T1000 (cell line): ENCODE data around the gene ATF5.

Source experiments
- DNase-seq: peaks from one replicate; lab custom pipeline; 2025; ENCODE audit warnings: mixed read lengths; lab: John Stamatoyannopoulos, UW

Gene ATF5

DNA sequence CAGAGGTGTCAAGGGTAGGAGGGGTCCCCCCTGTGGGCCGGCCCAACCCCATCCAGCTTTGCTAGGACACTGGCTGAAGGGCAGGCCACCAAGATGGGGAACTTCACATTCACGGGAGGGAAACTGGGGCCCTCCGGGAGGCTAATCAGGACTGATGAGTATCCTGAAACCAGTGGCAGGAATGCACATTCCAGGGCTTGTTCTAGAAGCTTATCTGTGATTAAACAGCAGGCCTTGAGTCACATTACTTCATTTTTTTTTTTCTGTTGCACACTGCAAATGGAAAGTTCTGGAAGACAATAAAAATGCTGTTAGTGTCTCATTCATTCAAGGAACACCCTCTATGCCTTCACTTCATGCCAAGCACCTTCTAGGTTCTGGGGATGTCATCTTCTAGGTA is 47.5 kb downstream of the ATF5 start:
- no peak for DNase-seq

- DNase-seq: no peak
Measured at GRCh38 chr19:49977076-49977475, 48.1 kb downstream of the ATF5 start.

DNA sequence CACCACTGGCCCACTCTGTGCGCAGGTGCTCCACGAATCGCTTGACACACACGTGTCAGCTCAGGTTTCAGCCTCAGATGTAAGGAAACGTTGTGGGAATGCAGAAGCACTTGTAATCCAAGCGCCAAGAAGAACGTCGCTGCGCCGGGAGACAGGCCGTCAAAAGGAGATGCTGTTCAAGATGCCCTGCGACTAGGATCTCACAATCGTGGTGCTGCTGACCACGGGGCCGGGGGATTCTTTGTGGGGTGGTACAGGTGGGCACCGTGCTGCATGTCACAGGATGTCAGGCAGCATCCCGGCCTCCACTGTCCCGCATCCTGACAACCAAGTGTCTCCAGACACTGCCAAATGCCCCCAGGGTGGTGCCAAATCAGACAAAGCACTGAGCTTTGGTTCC is 48.9 kb downstream of the ATF5 start:
- no peak for DNase-seq

- no peak for DNase-seq
Measured at GRCh38 chr19:49978324-49978723, 49.3 kb downstream of the ATF5 start.

DNA sequence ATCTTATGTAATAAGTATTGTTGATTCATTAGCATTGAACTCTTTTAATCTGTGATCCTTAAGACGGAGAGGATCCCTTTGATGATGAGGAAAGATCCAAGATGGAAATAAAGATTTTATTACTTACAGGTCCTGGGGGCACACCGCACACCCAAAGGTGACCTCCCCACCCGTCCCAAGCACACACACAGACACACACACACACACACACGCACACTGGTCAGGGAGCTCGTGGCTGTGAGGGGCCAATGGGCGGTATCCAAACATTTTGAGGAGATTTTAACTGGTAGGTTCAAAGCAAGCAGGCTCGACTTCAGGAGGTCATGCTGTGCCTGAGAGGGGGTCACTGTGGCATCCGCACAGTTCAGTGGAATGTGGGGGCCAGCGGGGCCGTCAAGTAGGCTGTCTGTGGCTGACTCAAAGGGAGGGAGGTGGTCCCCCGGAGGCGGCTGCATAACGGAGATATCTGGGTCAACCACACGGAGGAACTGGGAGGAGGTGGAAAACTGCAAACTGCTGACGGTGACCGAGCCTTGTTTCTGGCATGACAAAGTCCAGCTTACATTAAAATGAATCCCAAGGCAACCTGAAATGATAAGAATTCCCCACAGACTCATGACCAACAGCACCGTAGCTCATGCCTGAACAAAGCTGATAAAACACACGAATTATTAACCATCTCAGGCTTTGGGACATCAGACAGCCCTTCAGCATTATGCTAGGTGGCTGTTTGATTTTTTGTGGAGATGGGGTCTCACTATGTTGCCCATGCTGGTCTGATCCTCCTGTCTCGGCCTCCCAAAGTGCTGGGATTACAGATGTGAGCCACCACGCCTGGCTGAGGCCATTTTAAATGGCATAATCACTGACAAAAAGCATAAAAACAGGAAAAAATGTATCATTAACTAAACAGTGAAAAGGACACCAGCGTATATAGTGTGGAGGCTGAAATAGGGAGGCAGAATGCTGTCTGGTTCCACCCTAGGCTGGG is 52.9 kb downstream of the ATF5 start:
- DNase-seq: no peak
